GM21390 (cell line): ENCODE measurements around the gene CTAG1B.
"Not testable (repeated sequence)": the region's sequence is repeated elsewhere in the genome, so short reads cannot be mapped to it uniquely, and the experiment has no call there.

Source experiments
- ATAC-seq: cut with Tn5 transposase; IDR thresholded peaks from one replicate; pipeline ENCODE4 v1.9.1; 2021; ENCODE audit not compliant: unreplicated experiment

CTAG1B gene

GRCh38 chrX:154619182-154619581 is at the start of gene CTAG1B:
CTAG1B (minus strand) TSS chrX:154619282; CDS start chrX:154619218, 64 bp downstream.
- not testable (repeated sequence) for ATAC-seq

GRCh38 chrX:154661899-154662298 is 42.8 kb upstream of the CTAG1B start:
- ATAC-seq: no peak

- no peak for ATAC-seq
Observed at GRCh38 chrX:154661170-154661569, 42.1 kb upstream of the CTAG1B start.

GRCh38 chrX:154660541-154660940 is 41.5 kb upstream of the CTAG1B start:
- ATAC-seq: no peak

- no peak for ATAC-seq
Observed at GRCh38 chrX:154658957-154659356, 39.9 kb upstream of the CTAG1B start.

- no peak for ATAC-seq
Observed at GRCh38 chrX:154658187-154658586, 39.1 kb upstream of the CTAG1B start.

GRCh38 chrX:154657226-154657805 is 38.2 kb upstream of the CTAG1B start:
- no peak for ATAC-seq

GRCh38 chrX:154655786-154656185 is 36.7 kb upstream of the CTAG1B start:
- no peak for ATAC-seq

- no peak for ATAC-seq
Observed at GRCh38 chrX:154655346-154655745, 36.3 kb upstream of the CTAG1B start.

GRCh38 chrX:154654925-154655324 is 35.8 kb upstream of the CTAG1B start:
- ATAC-seq: no peak

GRCh38 chrX:154654372-154654771 is 35.3 kb upstream of the CTAG1B start:
- ATAC-seq: no peak

- ATAC-seq: not testable (repeated sequence)
Observed at GRCh38 chrX:154653413-154653812, 34.3 kb upstream of the CTAG1B start, which contains the start of gene CTAG2. CTAG2 (minus strand) TSS chrX:154653579; CDS start chrX:154653515, 64 bp downstream.

GRCh38 chrX:154653048-154653401 is 33.9 kb upstream of the CTAG1B start:
- ATAC-seq: no peak

- ATAC-seq: no peak
Observed at GRCh38 chrX:154652311-154653047, 33.4 kb upstream of the CTAG1B start.

- no peak for ATAC-seq
Observed at GRCh38 chrX:154650221-154650510, 31.1 kb upstream of the CTAG1B start.

- no peak for ATAC-seq
Observed at GRCh38 chrX:154649503-154650220, 30.6 kb upstream of the CTAG1B start.

GRCh38 chrX:154648931-154649330 is 29.8 kb upstream of the CTAG1B start:
- ATAC-seq: no peak

GRCh38 chrX:154645745-154646378 is 26.8 kb upstream of the CTAG1B start:
- not testable (repeated sequence) for ATAC-seq

- ATAC-seq: not testable (repeated sequence)
Observed at GRCh38 chrX:154643708-154644107, 24.6 kb upstream of the CTAG1B start.

GRCh38 chrX:154641740-154642139 is 22.7 kb upstream of the CTAG1B start:
- ATAC-seq: not testable (repeated sequence)

GRCh38 chrX:154633661-154634060 is 14.6 kb upstream of the CTAG1B start:
- not testable (repeated sequence) for ATAC-seq

GRCh38 chrX:154630949-154631348 is 11.9 kb upstream of the CTAG1B start:
- not testable (repeated sequence) for ATAC-seq
